ENCODE results near the gene VAC14.
A peak's percentile ranks its signal among the peaks of the same experiment; 100 is the strongest.

Gene VAC14

DNA sequence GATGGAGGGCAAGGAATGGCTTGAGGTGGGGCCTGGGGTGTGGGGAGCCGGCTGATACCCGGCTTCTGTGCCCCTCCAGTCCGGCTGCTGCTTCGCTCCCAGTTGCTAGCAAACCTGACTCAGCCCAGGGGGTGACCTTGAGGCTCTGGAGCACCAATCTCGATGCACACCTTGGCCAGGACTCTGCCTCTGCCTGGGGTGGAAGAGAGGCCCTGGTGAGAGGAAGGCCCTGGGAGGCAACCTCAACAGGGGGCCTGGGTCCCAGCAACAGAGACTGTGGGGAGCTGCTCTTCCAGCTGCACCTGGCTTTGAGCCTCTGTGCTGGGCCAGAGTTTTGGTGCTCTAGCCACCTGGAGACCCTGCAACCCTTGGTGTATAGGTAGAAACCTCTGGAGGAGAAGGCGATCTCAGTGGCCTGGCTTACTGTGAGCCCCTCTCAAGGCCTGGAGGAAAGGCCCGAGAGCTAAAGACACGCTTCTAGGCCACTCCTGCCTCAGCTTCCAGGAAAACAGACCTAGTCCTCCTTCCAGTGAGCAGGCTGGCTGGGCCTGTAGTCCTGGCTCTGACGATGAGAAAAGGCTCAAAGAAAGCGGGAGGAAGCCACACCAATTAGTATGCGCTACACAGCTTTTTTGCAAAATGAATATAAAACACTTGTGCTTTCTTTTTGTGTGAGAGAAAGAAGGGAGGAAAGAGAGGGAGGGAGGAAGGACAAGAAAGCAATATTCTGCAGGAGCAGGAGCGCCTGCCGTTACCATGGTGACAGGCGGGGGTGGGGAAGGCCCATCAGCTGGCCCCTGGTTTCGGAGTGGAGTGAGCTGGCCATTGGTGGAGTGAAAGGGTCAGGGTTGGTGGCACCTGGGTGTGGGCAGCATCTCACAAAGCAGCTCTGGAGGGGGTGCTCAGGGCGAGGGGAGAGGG is 51.0 kb downstream of the VAC14 start:
- TF ChIP-seq, protein P1, sequence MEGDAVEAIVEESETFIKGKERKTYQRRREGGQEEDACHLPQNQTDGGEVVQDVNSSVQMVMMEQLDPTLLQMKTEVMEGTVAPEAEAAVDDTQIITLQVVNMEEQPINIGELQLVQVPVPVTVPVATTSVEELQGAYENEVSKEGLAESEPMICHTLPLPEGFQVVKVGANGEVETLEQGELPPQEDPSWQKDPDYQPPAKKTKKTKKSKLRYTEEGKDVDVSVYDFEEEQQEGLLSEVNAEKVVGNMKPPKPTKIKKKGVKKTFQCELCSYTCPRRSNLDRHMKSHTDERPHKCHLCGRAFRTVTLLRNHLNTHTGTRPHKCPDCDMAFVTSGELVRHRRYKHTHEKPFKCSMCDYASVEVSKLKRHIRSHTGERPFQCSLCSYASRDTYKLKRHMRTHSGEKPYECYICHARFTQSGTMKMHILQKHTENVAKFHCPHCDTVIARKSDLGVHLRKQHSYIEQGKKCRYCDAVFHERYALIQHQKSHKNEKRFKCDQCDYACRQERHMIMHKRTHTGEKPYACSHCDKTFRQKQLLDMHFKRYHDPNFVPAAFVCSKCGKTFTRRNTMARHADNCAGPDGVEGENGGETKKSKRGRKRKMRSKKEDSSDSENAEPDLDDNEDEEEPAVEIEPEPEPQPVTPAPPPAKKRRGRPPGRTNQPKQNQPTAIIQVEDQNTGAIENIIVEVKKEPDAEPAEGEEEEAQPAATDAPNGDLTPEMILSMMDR (IDR thresholded peaks at IDR 0.05; ENCODE audit: insufficient read depth, low read depth, low read length, missing control alignments), result no peak
- H3K4me3 ChIP-seq (ENCODE audit: low read length), result no peak overlapping the region
- DNase-seq (ENCODE audit: low read depth), result no peak

DNA sequence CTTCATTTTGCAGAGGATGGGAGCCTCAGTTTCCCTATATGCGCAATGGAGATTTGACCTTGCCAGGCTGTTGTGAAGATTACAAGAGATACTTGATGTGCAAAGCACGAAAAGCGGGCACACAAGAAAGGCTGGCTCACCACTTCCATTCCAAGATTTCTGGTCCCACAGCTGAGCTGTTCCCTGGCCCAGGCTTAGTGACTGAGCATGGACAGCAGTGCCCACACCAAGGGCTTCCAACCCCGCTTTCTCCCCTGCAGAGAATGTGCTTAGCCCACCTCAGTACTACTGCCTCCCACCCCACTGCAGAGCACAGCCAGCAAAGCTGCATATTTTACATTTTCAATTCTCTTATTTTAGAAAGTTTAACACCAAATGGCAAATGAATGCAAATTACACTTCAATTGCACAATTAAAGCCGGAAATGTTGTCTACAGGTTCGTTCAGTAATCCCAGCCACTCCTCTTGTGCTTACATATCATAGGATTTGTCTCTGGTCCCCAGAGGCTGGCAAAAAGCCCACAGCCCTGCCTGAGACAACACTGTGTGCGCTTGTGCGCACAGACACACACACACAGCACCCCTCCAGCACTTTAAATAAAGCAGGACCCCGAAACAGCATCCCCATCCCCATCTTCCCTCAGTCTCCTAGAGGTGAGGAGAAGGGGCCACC is 51.8 kb downstream of the VAC14 start:
- no peak overlapping the region for H3K4me3 ChIP-seq (ENCODE audit: low read length)
- DNase-seq (ENCODE audit: low read depth), result peak; percentile 45
- TF ChIP-seq, protein P1 (IDR thresholded peaks at IDR 0.05; ENCODE audit: insufficient read depth, low read depth, low read length, missing control alignments), result no peak

DNA sequence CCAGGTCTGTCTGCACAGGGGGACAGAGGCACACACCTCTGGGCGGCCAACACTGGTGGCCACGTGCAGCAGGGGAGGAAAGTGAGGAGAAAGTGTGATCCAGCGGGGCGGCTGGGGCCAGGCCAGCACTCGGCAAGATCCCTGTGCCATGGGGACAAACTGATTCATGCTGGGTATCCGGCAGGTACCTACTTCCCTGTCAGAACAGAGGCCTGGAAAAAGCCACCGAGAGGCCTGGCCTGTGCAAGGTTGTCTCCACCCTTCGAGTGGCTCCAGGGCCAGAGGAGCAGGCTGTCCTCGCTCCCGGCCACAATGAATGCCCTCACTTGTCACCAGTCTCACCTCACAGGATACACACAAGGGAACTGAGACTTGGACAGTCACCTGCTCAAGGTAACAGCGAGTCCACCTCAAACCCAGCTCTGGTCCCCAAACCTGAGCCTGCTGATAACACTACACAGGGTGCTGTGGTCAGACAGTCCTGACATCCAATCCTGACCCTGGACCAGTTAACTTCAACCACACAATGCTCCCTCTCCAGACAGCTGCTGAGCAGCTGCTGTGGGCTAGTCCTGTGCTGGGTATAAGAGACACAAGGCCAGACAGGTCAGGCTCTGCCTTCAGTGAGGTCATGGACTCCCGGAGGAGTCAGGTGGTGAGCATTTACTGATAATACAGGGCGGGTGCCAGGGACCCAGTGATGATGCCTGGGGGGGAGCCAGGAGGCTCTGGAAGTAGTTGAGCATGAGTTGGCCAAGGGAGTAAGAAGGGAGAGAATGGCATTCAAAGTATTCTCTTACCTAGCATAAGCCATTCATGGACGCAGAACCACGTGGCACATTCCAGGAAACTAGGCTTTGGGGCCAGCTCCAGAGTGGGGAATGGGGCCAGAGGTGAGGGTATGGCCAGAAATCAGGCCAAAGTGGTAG is 53.0 kb downstream of the VAC14 start:
- no peak overlapping the region for H3K4me3 ChIP-seq (ENCODE audit: low read length)
- DNase-seq (ENCODE audit: low read depth), result peak; percentile 29
- TF ChIP-seq, protein P1 (IDR thresholded peaks at IDR 0.05; ENCODE audit: insufficient read depth, low read depth, low read length, missing control alignments), result no peak

DNA sequence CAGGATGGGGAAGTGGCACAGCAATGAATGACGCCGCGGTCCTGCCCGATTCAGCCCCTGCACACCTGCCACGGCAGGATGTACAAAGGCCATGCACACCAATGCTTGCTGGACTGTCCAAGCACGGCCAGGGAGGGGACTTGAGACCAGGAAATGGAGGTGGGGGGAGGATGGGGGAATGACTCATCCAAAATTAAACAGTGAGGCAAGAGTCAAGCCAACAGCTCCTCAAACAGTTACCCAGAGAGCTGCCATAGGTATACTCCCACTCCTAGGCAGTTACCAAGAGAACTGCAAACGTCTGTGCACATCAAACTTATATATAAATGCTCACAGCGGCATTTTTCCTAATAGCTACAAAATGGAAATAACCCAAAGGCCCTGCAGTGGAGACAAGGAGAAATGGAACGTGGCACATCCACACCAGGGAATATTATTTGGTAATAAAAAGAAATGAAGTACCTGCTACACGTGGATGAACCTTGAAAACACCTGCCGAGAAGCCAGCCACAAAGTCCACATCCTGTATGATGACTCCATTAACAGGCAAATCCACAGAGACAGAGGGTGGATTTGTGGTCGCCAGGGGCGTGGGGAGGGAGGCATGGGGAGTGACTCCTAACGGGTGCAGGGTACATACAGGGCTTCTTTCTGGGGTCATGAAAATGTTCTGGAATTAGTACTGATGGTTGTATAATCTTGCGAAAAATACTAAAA is 54.1 kb downstream of the VAC14 start:
- peak; percentile 85 for DNase-seq (ENCODE audit: low read depth)
- H3K4me3 ChIP-seq (ENCODE audit: low read length), result no peak overlapping the region
- TF ChIP-seq, protein P1 (IDR thresholded peaks at IDR 0.05; ENCODE audit: insufficient read depth, low read depth, low read length, missing control alignments), result no peak

DNA sequence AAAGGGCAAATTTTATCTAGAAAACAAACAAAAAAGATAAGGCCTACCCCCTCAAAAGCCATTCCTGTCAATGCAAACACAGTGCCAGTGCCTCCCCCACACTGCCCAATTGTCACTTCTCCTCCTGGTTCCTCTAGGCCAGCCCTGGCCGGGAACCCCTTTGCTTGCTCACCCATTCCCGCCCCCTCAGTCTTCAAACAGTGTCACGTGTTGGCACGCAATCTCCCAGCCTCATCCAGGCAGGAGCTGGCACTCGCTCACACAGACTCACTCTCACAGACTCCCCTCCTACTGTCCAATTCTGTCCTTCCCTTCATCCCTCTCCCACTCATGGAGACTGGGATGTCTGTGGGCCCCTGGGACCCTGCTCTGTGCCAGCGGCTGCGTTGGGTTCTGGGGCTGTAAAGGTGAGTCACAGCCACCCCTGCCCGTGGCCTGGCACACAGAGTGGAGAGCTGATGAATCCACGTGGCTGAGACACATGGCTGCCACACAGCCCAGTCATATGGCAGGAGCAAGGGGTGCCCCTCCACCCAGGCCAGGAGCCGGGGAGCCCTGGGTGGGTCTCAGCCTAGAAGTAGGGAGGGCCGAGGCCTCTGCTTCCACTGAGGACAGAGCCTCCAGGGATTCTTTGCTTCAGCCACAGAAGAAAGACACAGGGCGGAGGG is 54.8 kb downstream of the VAC14 start:
- no peak overlapping the region for H3K4me3 ChIP-seq (ENCODE audit: low read length)
- TF ChIP-seq, protein P1 (IDR thresholded peaks at IDR 0.05; ENCODE audit: insufficient read depth, low read depth, low read length, missing control alignments), result no peak
- DNase-seq (ENCODE audit: low read depth), result peak; percentile 73

All from epithelial cell of esophagus (primary cell).